Testis (tissue), 3 donors: ENCODE data around the gene CYP24A1. TPM values are rescaled to one million over a fixed set of nuclear protein-coding genes. Genes with fewer than 3 reads are reported as not detected.

Experiments used
- DNase-seq: peaks from one replicate; pipeline ENCODE4 v3.0.0-alpha.2; 2019
- H3K27ac ChIP-seq, 2 donors: fragments of 200-600 bp; sonication (generic); one replicate each; pipeline ENCODE4 v1.5.1; 2019
- H3K27me3 ChIP-seq: fragments of 200-600 bp; sonication (generic); one replicate; pipeline ENCODE4 v1.5.1; 2019
- H3K36me3 ChIP-seq: fragments of 200-600 bp; sonication (generic); one replicate; pipeline ENCODE4 v1.5.1; 2017; ENCODE audit warnings: low read depth; ENCODE audit errors: missing control alignments
- H3K4me1 ChIP-seq: fragments of 200-600 bp; sonication (generic); one replicate; pipeline ENCODE4 v1.5.1; 2019
- H3K4me3 ChIP-seq, 2 donors: fragments of 200-600 bp; sonication (generic); one replicate each; pipeline ENCODE4 v1.5.1; 2017 to 2019
- H3K9me3 ChIP-seq: fragments of 200-600 bp; sonication (generic); one replicate; pipeline ENCODE4 v1.5.1; 2017
- POLR2A ChIP-seq: fragments of 450-650 bp; IDR thresholded peaks from one replicate; pipeline ENCODE4 v1.6.1; 2017; ENCODE audit warnings: antibody characterized with exemption, mild to moderate bottlenecking, moderate library complexity
- WGBS, 2 donors: methylation state at CpG; one replicate each; pipeline ENCODE4 v1.1.5; 2018; 5-methylcytosine and 5-hydroxymethylcytosine counted together
- intact Hi-C: fragments of 100-400 bp; cut with DNase I; formaldehyde crosslinking; loops from one replicate; pipeline ENCODE4 v1.15.1; 2023; ENCODE audit warnings: low total_unique reads
- polyA plus RNA-seq: library from polyadenylated mRNA; stranded (reverse); fragments of 350-450 nt; fragmentation: Illumina TruSeq; extraction: RNeasy Lipid Tissue Mini Kit (QIAGEN cat#74804); gene quantifications from one replicate; pipeline ENCODE4 v1.2.3, GENCODE V29; 2014; ENCODE audit warnings: low read depth, low replicate concordance; ENCODE audit not compliant: insufficient read depth
- total RNA-seq, 2 donors: library from RNA; depleted of rRNA; stranded (reverse); fragments of >200 nt; gene quantifications; one replicate each; pipeline ENCODE4 v1.2.3, GENCODE V29; 2016
- TF ChIP-seq, protein P1 (sequence below), 3 experiments: fragments of 450-650 bp in 2 of 3; fragments of 200-600 bp in 1 of 3; sonication (generic) in 1 of 3; IDR thresholded peaks; one replicate each; pipeline ENCODE4 v1.5.1; 2016 to 2019; ENCODE audit warnings: antibody characterized with exemption in 3 of 3, mild to moderate bottlenecking in 2 of 3, moderate library complexity in 1 of 3

Gene CYP24A1
- total and polyA plus RNA-seq, 3 donors from 2014 or later, result 0.43 to 0.94 TPM; not detected in 1

DNA sequence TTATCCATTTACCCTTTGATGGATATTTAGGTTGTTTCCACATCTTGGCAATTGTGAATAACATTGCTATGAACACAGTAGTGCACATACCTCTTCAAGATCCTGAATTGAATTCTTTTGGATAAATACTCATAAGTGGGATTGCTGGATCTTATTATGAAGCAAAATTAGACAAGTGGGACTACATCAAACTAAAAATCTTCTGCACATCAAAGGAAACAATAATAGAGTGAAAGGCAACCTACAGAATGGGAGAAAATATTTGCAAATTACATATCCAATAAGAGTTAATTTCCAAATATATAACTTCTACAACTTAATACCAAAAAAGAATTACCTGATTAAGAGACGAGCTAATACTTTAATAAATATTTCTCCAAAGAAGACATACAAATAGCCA, 65.0 kb downstream of the CYP24A1 start:
- H3K4me3 ChIP-seq, result no peak overlapping the region
- no peaks in the 10 kb centered on the region for H3K27me3 ChIP-seq
- no peak for DNase-seq
- H3K27ac ChIP-seq, result no peak overlapping the region
- TF ChIP-seq, protein P1, sequence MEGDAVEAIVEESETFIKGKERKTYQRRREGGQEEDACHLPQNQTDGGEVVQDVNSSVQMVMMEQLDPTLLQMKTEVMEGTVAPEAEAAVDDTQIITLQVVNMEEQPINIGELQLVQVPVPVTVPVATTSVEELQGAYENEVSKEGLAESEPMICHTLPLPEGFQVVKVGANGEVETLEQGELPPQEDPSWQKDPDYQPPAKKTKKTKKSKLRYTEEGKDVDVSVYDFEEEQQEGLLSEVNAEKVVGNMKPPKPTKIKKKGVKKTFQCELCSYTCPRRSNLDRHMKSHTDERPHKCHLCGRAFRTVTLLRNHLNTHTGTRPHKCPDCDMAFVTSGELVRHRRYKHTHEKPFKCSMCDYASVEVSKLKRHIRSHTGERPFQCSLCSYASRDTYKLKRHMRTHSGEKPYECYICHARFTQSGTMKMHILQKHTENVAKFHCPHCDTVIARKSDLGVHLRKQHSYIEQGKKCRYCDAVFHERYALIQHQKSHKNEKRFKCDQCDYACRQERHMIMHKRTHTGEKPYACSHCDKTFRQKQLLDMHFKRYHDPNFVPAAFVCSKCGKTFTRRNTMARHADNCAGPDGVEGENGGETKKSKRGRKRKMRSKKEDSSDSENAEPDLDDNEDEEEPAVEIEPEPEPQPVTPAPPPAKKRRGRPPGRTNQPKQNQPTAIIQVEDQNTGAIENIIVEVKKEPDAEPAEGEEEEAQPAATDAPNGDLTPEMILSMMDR (IDR thresholded peaks at IDR 0.05), result no peak
- no peak for TF ChIP-seq POLR2A
- no peaks in the 10 kb centered on the region for H3K9me3 ChIP-seq
- no peaks in the 10 kb centered on the region for H3K36me3 ChIP-seq
- WGBS, 2 donors, result 86 to 88% methylated on average over 1 of the region's 1 CpG
- no peaks in the 10 kb centered on the region for H3K4me1 ChIP-seq
- intact Hi-C loops, result no loop called here

DNA sequence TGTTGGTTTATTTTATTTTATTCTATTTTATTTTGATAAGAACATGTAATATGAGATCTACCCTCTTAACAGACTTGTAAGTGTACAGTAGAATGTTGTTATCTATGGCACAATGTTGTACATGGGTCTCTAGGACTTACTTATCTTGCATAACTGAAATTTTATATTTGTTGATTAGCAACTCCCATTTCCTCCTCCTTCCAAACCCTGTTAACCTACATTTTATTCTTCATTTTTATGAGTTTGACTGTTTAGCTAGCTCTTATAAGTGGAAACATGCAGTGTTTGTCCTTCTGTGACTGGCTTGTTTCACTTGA, 65.5 kb downstream of the CYP24A1 start:
- intact Hi-C loops, result no loop called here
- Histone ChIP-seq H3K9me3 (no peaks in the 10 kb centered on the region), H3K27me3 (no peaks in the 10 kb centered on the region), H3K27ac (no peak overlapping the region), H3K4me1 (no peaks in the 10 kb centered on the region), H3K4me3 (no peak overlapping the region), H3K36me3 (no peaks in the 10 kb centered on the region)
- no peak for DNase-seq
- TF ChIP-seq, protein P1 (IDR thresholded peaks at IDR 0.05), result no peak
- no peak for TF ChIP-seq POLR2A

DNA sequence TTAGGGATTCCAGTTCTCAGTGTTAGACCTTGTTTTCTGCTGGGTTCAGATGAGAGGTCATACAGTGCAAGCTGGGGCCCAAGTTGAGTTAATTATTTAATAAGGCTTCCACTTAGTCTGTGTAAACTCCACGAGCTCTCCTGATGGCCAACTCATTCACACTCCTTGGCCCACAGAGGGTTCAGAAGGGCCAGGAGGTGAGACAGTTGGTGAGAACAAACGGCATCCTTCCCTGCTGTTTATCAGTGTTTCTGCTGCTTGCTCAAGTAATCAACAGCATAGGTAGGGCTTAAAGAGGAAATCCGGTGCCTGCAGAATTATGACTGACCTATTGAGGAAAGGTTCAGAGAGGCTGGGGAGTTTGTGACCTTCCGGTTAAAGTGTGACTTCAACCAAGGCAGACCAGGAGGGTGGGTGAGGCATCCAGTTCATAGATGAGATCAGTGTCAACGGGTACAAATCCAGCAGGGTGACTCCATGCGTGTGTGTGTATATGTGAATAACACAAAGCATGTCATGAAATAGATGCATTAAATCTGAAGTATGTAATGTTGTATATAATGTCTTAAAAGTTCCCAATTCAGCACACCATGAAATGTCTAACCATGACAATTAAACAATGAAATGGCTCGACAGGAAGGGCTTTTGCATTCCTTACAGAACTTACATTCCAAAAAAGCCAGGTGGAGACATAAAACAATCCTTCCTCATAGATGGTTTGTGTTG, 66.0 kb downstream of the CYP24A1 start:
- H3K9me3 ChIP-seq, result no peaks in the 10 kb centered on the region
- DNase-seq, result no peak
- no peaks in the 10 kb centered on the region for H3K4me1 ChIP-seq
- H3K36me3 ChIP-seq, result no peaks in the 10 kb centered on the region
- no peak overlapping the region for H3K4me3 ChIP-seq
- H3K27me3 ChIP-seq, result no peaks in the 10 kb centered on the region
- 72 to 75% methylated on average over 7 of the region's 7 CpGs for WGBS, 2 donors
- TF ChIP-seq, protein P1 (IDR thresholded peaks at IDR 0.05), result no peak
- no peak for TF ChIP-seq POLR2A
- intact Hi-C loops, result no loop called here
- H3K27ac ChIP-seq, result no peak overlapping the region

DNA sequence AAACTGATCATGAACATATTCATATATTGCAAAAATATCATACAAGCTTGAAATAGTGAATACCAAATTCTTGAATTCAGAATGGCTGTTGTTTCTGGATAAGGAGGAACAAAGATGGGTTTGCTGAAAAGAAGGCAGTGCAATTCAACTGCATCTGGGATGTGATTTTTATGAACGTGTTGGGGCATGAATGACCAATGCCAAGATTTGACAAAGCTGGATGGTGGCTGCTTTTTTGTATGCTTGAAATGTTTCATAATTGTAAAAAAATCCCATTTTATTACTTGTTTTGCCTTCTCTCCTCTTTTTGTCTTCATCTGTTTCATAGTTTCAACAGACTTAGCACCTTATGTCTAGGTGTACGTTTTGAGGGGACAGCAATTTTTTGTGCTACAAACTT, 66.6 kb downstream of the CYP24A1 start:
- Histone ChIP-seq H3K9me3 (no peaks in the 10 kb centered on the region), H3K27ac (no peak overlapping the region), H3K36me3 (no peaks in the 10 kb centered on the region), H3K4me3 (no peak overlapping the region), H3K4me1 (no peaks in the 10 kb centered on the region), H3K27me3 (no peaks in the 10 kb centered on the region)
- intact Hi-C loops, result no loop called here
- 78 to 81% methylated on average over 2 of the region's 2 CpGs for WGBS, 2 donors
- TF ChIP-seq POLR2A, result no peak
- TF ChIP-seq, protein P1 (IDR thresholded peaks at IDR 0.05), result no peak
- DNase-seq, result no peak

DNA sequence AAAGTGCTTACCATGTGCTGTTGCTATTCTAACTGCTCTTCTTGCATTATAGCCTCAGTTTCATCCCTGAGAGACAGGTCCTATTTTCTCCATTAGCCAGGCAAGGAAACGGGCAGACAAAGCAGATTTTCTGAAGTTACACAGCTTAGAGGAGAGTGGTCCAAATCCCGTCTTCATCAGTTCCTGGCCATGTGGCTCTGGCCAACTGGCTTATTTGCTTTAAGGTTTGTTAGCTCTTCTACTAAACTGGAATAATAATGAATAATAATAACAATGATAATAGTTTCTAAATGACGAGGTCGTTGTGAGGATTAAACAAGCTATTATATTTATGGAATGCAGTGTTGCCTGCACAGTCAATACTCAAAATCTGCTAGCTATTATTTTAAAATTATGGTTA, 67.6 kb downstream of the CYP24A1 start:
- WGBS, 2 donors, result 64 to 73% methylated on average over 4 of the region's 4 CpGs
- no peaks in the 10 kb centered on the region for H3K9me3 ChIP-seq
- TF ChIP-seq, protein P1 (IDR thresholded peaks at IDR 0.05), result no peak
- TF ChIP-seq POLR2A, result no peak
- H3K4me3 ChIP-seq, result no peak overlapping the region
- intact Hi-C loops, result no loop called here
- H3K27ac ChIP-seq, result no peak overlapping the region
- no peaks in the 10 kb centered on the region for H3K27me3 ChIP-seq
- H3K36me3 ChIP-seq, result no peaks in the 10 kb centered on the region
- no peak for DNase-seq
- H3K4me1 ChIP-seq, result no peaks in the 10 kb centered on the region
